Subcutaneous abdominal adipose tissue (tissue), 5 donors: ENCODE measurements around the gene ZNF581.

Source experiments
- H3K27ac ChIP-seq: one replicate; pipeline ENCODE4 v1.7.0; 2013; ENCODE audit warnings: low read depth, mild to moderate bottlenecking, inconsistent platforms, low read length, moderate library complexity
- H3K27me3 ChIP-seq, 5 donors: one replicate each; pipeline ENCODE4 v1.7.0; 2013; ENCODE audit warnings: low read length in 5 of 5, inconsistent platforms in 1 of 5; ENCODE audit not compliant: control insufficient read depth in 5 of 5, insufficient read depth in 4 of 5
- H3K36me3 ChIP-seq, 5 donors: one replicate each; pipeline ENCODE4 v1.7.0; 2013; ENCODE audit warnings: low read length in 5 of 5; ENCODE audit not compliant: control insufficient read depth in 5 of 5, insufficient read depth in 5 of 5
- H3K4me1 ChIP-seq, 5 donors: one replicate each; pipeline ENCODE4 v1.7.0; 2013; ENCODE audit warnings: low read length in 5 of 5, mild to moderate bottlenecking in 3 of 5, moderate library complexity in 1 of 5; ENCODE audit not compliant: control insufficient read depth in 5 of 5, insufficient read depth in 5 of 5
- H3K4me3 ChIP-seq, 5 donors: one replicate each; pipeline ENCODE4 v1.7.0; 2013; ENCODE audit warnings: low read length in 5 of 5, low read depth in 1 of 5
- H3K9ac ChIP-seq, 5 donors: one replicate each; pipeline ENCODE4 v1.7.0; 2013; ENCODE audit warnings: low read length in 5 of 5, mild to moderate bottlenecking in 4 of 5, moderate library complexity in 3 of 5
- H3K9me3 ChIP-seq, 5 donors: one replicate each; pipeline ENCODE4 v1.7.0; 2013; ENCODE audit warnings: low read length in 5 of 5; ENCODE audit not compliant: control insufficient read depth in 5 of 5
- donor health status: healthy.
- donor health status: healthy.
- donor health status: healthy.
- donor health status: healthy.
- donor health status: healthy.

The ZNF581 gene

DNA sequence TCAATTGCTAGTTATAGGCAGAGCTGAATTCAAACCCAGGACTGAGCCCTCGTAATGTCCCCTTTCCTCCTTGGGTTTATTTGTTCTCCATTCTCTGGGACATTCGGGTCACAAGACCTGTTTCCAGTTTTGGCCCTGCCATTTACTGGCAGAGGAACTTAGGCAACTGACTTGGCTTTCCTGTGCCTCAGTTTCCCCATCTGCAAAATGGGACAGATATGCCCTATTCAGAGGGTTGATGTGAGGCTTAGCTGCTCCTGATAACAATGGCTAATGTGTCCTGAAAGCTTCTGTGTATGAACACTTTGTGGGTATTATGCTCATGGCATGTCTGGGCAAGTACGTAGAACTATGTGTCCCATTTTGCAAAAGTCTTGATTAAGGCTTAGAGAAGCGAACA is 42.4 kb upstream of the ZNF581 start:
- H3K9me3 ChIP-seq = no peaks in the 10 kb centered on the region
- peak overlapping the region in 3 of 5 donors; percentile 44 to 77 (median 72) for H3K9ac ChIP-seq
- no peaks in the 10 kb centered on the region for H3K27me3 ChIP-seq
- H3K36me3 ChIP-seq = peaks cover 0 to 25% (median 12%) of the 10 kb centered on the region in 5 donors
- H3K4me3 ChIP-seq = peak overlapping the region; percentile 65 to 99 (median 92)
- peak overlapping the region; percentile 83 for H3K27ac ChIP-seq
- peaks cover 2 to 32% (median 26%) of the 10 kb centered on the region in 5 donors for H3K4me1 ChIP-seq

DNA sequence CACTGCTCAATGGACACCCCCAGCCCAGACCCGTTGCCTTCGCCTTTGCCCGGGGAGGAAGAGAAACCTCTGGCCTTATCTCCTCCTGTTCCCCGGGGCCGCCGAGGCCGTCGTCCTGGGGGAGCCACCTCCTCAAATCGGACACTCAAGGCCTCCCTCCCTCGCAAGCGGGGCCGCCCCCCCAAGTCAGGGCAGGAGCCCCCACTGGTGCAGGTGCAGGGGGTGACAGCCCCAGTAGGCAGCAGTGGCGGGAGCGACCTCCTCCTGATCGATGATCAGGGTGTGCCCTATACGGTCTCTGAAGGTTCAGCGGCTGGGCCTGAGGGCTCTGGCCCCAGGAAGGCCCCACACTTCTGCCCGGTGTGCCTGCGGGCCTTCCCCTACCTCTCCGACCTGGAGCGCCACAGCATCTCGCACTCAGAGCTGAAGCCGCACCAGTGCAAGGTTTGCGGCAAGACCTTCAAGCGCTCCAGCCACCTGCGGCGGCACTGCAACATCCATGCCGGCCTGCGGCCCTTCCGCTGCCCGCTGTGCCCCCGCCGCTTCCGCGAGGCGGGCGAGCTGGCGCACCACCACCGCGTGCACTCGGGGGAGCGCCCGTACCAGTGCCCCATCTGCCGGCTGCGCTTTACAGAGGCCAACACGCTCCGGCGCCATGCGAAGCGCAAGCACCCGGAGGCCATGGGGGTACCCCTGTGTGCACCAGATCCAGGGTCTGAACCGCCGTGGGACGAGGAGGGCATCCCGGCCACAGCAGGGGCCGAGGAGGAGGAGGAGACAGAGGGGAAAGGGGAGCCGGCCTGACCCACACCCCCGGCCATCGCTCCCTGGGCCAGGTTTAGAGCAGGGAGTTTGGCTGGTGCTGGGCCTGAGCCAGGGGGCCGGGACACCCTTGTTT is 41.1 kb upstream of the ZNF581 start:
- Histone ChIP-seq H3K9me3 (no peaks in the 10 kb centered on the region), H3K27me3 (no peaks in the 10 kb centered on the region), H3K4me3 (no peak overlapping the region), H3K36me3 (peaks cover 0 to 17% (median 4%) of the 10 kb centered on the region in 5 donors), H3K27ac (no peak overlapping the region), H3K4me1 (peaks cover 5 to 43% (median 36%) of the 10 kb centered on the region in 5 donors), H3K9ac (no peak overlapping the region)

DNA sequence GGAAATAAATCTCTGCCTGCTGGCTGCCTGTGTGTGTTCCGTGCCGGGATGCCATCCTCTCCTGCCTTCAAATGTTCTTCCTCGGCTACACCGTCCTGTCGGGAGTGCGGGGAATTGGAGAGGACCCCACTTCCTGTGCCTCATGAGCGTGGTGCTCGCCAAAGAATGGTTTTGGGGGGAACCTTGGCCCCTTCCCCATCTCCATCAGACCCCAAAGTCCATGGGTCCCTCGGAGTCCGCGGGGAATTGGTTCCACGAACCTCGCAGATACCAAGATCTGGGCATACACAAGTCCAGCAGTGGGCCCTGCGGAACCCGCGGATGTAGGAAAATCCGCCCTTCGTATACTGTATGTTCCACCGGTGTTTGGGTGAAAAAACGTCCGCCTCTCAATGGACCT is 40.3 kb upstream of the ZNF581 start:
- Histone ChIP-seq H3K9ac (no peak overlapping the region), H3K9me3 (no peaks in the 10 kb centered on the region), H3K4me1 (peaks cover 5 to 42% (median 36%) of the 10 kb centered on the region in 5 donors), H3K36me3 (peaks cover 0 to 14% (median 2%) of the 10 kb centered on the region in 5 donors), H3K4me3 (no peak overlapping the region), H3K27ac (no peak overlapping the region), H3K27me3 (no peaks in the 10 kb centered on the region)

DNA sequence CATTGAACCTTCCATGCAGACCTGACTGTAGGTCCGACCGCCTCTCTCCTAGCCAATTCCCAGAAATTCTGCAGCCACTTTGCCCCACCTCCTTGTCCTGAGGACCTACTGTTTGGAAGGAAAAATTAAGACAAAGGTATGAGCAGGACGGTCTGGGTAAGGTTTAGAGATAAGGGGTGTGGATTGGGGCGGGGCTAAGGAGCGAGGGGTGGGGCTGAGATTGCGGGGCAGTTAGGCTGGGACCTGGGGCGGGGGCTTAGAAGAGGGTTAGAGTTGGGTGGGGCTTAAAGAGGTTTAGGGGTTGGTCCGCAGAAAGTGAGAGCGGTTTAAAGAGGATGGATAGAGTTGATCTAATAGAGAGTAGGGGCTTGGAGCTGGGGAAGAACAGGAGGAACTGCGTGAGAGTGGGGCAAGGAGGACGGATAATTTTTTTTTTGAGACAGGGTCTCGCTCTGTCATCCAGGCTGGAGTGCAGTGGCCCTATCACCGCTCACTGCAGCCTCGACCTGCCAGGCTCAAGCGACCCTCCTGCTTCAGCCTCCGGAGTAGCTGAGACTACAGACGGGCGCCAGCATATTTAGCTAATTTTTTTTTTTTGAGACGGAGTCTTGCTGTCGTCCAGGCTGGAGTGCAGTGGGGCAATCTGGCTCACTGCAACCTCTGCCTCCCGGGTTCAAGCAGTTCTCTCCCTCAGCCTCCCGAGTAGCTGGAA is 39.7 kb upstream of the ZNF581 start:
- Histone ChIP-seq H3K27ac (no peak overlapping the region), H3K36me3 (peaks cover 0 to 14% (median 2%) of the 10 kb centered on the region in 5 donors), H3K27me3 (no peaks in the 10 kb centered on the region), H3K9me3 (no peaks in the 10 kb centered on the region), H3K4me1 (peaks cover 5 to 36% (median 32%) of the 10 kb centered on the region in 5 donors), H3K9ac (no peak overlapping the region), H3K4me3 (no peak overlapping the region)

DNA sequence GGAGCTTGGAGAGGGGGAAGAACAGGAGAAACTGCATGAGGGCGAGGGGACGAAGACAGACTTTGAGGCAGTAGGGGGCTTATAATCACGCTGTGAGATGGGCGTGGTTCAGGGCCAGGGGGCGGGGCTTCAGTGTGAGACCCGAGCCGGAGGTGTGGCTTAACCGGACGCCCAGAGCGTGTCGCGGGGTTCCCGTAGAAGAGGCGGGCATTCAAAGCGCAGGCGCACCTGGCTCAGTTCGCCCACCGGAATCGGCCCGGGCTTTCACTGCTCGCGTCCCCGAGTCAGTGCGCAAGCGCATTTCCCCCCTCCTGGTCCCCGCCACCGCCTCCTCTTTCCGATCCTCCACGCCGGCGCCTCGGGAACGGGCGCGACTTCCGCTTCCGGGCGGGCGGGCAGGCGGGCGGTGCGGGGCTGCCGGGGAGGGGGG is 38.2 kb upstream of the ZNF581 start:
- H3K27ac ChIP-seq = peak overlapping the region; percentile 88
- peak overlapping the region in 3 of 5 donors; percentile 68 to 97 (median 69) for H3K9ac ChIP-seq
- H3K36me3 ChIP-seq = peaks cover 0 to 25% (median 9%) of the 10 kb centered on the region in 5 donors
- H3K27me3 ChIP-seq = no peaks in the 10 kb centered on the region
- peaks cover 0 to 4% (median 0%) of the 10 kb centered on the region in 5 donors for H3K9me3 ChIP-seq
- H3K4me1 ChIP-seq = peaks cover 3 to 35% (median 31%) of the 10 kb centered on the region in 5 donors
- H3K4me3 ChIP-seq = peak overlapping the region; percentile 64 to 92 (median 86)

DNA sequence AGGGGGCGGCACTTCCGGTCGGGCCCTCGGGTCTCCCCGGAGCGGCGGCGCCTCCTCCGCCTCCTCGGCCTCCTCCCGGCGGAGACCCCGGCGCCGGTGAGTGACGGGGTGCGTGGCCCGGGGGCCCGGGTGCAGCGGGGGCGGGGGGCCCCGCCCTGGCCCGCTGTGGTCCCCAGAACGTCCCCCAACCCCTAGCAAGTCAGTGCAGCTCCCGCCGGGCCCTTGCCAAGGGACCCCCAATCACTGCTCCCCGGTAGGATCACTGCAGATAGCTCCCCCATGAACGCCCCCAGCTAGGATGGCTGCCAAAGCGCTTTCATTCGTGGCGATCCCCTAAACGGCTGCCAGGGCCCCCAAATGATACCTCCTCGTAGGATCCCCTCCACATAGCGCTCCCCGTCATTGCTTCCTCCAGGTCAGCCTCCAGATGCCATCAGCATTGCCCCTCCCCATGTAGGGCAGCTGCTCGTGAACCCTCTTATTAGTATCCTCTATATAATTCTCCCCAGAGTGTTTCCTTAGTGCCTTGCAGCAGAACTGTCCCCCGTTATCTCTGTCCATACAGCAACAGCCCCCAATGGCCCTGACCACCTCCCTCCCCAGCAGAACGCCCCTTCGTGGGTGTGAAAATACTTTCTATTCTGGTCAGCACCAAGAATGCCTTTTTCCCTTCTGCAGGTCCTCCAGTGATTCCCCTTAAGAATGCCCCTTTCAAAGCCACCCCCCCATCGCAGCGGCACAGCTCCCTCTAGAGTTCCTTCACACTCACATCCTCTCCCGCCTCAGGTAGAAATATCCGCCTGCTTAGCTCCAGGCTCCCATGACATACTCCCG is 37.6 kb upstream of the ZNF581 start, which contains the start of gene ZNF865:
ZNF865 (plus strand) TSS at position 11 of the 834 bp plus-strand sequence. CDS start 7,972 bp downstream, outside the sequence.
- Histone ChIP-seq H3K4me3 (peak within 1 kb of the TSS; percentile 86 to 99 (median 90)), H3K4me1 (peaks cover 3 to 31% (median 28%) of the 10 kb centered on the region in 5 donors), H3K9ac (peak within 1 kb of the TSS; percentile 63 to 97 (median 92))

DNA sequence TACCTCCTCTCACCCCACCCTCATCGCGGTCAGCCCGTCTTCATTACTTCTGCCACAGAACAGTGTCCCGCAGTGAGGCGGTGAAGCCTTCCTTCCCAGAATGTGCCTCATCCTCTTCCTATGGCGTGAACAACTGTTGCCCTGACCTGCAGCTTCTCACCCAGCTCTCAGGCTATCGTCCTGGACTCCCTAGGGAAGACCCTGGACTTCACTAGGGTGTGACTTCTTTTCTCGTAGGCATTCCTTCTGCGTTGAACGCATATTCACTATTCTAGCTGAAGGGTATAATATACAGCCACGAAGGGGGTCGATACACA is 37.0 kb upstream of the ZNF581 start:
- peak overlapping the region; percentile 86 to 99 (median 90) for H3K4me3 ChIP-seq
- H3K4me1 ChIP-seq = peaks cover 3 to 27% (median 23%) of the 10 kb centered on the region in 5 donors
- H3K9ac ChIP-seq = peak overlapping the region; percentile 42 to 96 (median 87)
- peaks cover 0 to 4% (median 0%) of the 10 kb centered on the region in 5 donors for H3K9me3 ChIP-seq
- no peaks in the 10 kb centered on the region for H3K27me3 ChIP-seq
- H3K27ac ChIP-seq = peak overlapping the region; percentile 88
- H3K36me3 ChIP-seq = peaks cover 0 to 29% (median 13%) of the 10 kb centered on the region in 5 donors

More for the DNA sequence above, 37.6 kb upstream of the ZNF581 start, which contains the start of gene ZNF865:
- Histone ChIP-seq H3K36me3 (peaks cover 0 to 29% (median 13%) of the 10 kb centered on the region in 5 donors), H3K27ac (peak within 1 kb of the TSS; percentile 88), H3K27me3 (no peaks in the 10 kb centered on the region), H3K9me3 (peaks cover 0 to 4% (median 0%) of the 10 kb centered on the region in 5 donors)

DNA sequence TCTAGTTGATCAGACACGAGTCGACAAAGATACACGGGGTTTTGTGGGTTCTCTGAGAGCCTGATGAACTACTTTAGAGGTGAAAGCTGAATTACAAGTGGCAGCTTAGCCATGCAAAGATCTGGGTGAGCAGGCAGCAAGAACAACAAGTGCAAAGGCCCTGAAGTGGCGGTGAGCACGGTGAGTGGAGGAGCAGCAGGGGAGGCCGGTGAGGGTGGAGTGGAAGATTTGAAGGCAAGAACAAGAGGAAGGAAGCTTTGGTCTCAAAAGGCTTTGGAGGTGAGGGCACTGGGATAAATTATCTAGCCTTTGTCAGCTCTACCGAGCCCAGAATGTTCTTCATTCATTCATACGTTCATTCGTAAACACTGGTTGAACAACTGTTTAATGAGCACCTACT is 36.6 kb upstream of the ZNF581 start:
- Histone ChIP-seq H3K27me3 (no peaks in the 10 kb centered on the region), H3K9me3 (peaks cover 0 to 4% (median 0%) of the 10 kb centered on the region in 5 donors), H3K4me3 (peak overlapping the region in 3 of 5 donors; percentile 90 to 99 (median 90)), H3K4me1 (peaks cover 3 to 28% (median 24%) of the 10 kb centered on the region in 5 donors), H3K9ac (peak overlapping the region in 3 of 5 donors; percentile 42 to 92 (median 45)), H3K27ac (no peak overlapping the region), H3K36me3 (peaks cover 0 to 29% (median 13%) of the 10 kb centered on the region in 5 donors)

DNA sequence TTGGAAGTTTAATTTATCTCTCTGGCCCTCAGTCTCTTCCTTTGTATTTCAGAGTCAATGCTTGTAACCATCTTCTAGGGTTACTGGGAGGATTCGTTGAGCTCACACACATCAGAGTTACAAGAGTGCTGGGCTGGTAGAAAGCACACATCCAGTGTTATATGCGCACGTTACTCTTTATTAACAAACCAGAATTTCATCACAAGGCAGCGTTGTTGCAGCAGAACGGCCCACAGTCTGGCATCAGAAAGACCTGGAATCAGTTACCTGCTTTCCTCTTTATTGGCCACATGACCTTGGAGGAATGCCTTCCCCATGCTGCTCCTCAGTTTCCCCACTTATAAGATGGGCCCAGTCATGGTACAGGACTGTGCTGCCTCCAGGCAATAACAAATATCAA is 34.1 kb upstream of the ZNF581 start:
- Histone ChIP-seq H3K27ac (no peak overlapping the region), H3K9ac (no peak overlapping the region), H3K9me3 (peaks cover 0 to 4% (median 0%) of the 10 kb centered on the region in 5 donors), H3K36me3 (peaks cover 0 to 25% (median 12%) of the 10 kb centered on the region in 5 donors), H3K27me3 (no peaks in the 10 kb centered on the region), H3K4me1 (peaks cover 3 to 37% (median 28%) of the 10 kb centered on the region in 5 donors), H3K4me3 (no peak overlapping the region)
